ENCODE measurements around the gene TFPT. TPM values are rescaled to one million over a fixed set of nuclear protein-coding genes. Genes with fewer than 3 reads are reported as not detected.
A peak's percentile ranks its signal among the peaks of the same experiment; 100 is the strongest.
"Not testable (repeated sequence)": the region's sequence is repeated elsewhere in the genome, so short reads cannot be mapped to it uniquely, and the experiment has no call there.

TFPT gene
- total RNA-seq, 4 donors from 2014 or later: 10.8 to 26.6 (median 19.8) TPM

DNA sequence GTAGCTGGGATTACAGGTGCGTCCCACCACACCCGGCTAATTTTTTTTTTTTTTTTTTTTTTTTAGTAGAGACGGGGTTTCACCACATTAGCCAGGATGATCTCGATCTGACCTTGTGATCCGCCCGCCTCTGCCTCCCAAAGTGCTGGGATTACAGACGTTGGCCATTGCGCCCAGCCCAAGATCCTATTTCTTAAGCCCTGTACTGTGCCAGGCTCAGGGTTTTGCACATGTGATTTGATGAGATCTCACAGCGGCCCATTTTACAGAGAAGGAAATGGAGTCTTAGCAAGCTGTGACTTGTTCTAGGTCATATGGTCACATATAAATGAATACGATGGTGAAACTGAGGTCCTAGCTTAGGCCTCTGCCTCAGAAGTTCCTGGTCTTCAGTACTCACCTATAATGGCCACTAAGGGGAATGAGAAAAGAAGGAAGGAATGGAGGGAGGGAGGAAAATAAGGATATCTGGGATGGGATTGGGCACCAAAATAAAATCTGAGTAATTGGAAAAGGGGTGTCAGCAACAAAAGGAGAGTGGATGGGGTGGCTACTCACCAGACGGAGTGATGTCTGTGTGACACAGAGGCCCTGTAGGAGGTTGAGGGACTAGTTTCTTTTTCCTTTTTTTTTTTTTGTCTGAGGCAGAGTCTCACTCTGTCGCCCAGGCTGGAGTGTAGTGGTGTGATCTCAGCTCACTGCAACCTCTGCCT, 16.1 kb downstream of the TFPT start:
- WGBS: 79% methylated on average over 12 of the region's 12 CpGs
- peaks cover 0 to 21% (median 4%) of the 10 kb centered on the region in 4 donors for H3K27me3 ChIP-seq
- H3K36me3 ChIP-seq: peaks cover 0 to 2% (median 0%) of the 10 kb centered on the region in 4 donors
- intact Hi-C loops (cut with DNase I): no loop called here
- no peak for DNase-seq (ENCODE audit: extremely low spot score)
- TF ChIP-seq POLR2AphosphoS5 (IDR thresholded peaks at IDR 0.05) (no peak), CTCF (IDR thresholded peaks at IDR 0.05) (no peak), EP300 (IDR thresholded peaks at IDR 0.05) (no peak), POLR2A (IDR thresholded peaks at IDR 0.05; ENCODE audit: low read depth) (no peak)
- no peaks in the 10 kb centered on the region for H3K9me3 ChIP-seq
- no peak overlapping the region for H3K4me3 ChIP-seq
- no peak overlapping the region for H3K27ac ChIP-seq (replicated peaks in 1 of 4)
- H3K4me1 ChIP-seq: peaks cover 7 to 40% (median 33%) of the 10 kb centered on the region in 4 donors

GRCh38 chr19:54096617-54097106, 18.8 kb downstream of the TFPT start:
- H3K27me3 ChIP-seq: peaks cover 0 to 25% (median 4%) of the 10 kb centered on the region in 4 donors
- WGBS: 12% methylated on average over 11 of the region's 14 CpGs
- peaks cover 0 to 19% (median 14%) of the 10 kb centered on the region in 4 donors for H3K4me1 ChIP-seq
- peak overlapping the region; percentile 8 to 78 (median 42) for H3K27ac ChIP-seq (replicated peaks in 1 of 4)
- H3K4me3 ChIP-seq: peak overlapping the region; percentile 21 to 54 (median 38)
- no peak for TF ChIP-seq EP300 (IDR thresholded peaks at IDR 0.05)
- no peak for TF ChIP-seq CTCF (IDR thresholded peaks at IDR 0.05)
- no peak for TF ChIP-seq POLR2AphosphoS5 (IDR thresholded peaks at IDR 0.05)
- TF ChIP-seq POLR2A (IDR thresholded peaks at IDR 0.05; ENCODE audit: low read depth): no peak
- H3K9me3 ChIP-seq: no peaks in the 10 kb centered on the region
- DNase-seq (ENCODE audit: extremely low spot score): no peak
- intact Hi-C loops (cut with DNase I): no loop called here
- no peaks in the 10 kb centered on the region for H3K36me3 ChIP-seq

- intact Hi-C loops (cut with DNase I); H3K36me3 ChIP-seq; DNase-seq (ENCODE audit: extremely low spot score); H3K9me3 ChIP-seq: not testable (repeated sequence)
- WGBS: 0% methylated on average over 18 of the region's 46 CpGs
- Histone ChIP-seq H3K27ac (replicated peaks in 1 of 4) (peak overlapping the region in 3 of 4 donors; percentile 13 to 78 (median 23)), H3K4me1 (peaks cover 0 to 19% (median 14%) of the 10 kb centered on the region in 4 donors), H3K4me3 (peak overlapping the region; percentile 45 to 58 (median 50)), H3K27me3 (peaks cover 0 to 28% (median 4%) of the 10 kb centered on the region in 4 donors)
- TF ChIP-seq CTCF (IDR thresholded peaks at IDR 0.05): peak in 1 of 3 experiments; percentile 23
Observed at GRCh38 chr19:54095859-54096616, 19.4 kb downstream of the TFPT start.

DNA sequence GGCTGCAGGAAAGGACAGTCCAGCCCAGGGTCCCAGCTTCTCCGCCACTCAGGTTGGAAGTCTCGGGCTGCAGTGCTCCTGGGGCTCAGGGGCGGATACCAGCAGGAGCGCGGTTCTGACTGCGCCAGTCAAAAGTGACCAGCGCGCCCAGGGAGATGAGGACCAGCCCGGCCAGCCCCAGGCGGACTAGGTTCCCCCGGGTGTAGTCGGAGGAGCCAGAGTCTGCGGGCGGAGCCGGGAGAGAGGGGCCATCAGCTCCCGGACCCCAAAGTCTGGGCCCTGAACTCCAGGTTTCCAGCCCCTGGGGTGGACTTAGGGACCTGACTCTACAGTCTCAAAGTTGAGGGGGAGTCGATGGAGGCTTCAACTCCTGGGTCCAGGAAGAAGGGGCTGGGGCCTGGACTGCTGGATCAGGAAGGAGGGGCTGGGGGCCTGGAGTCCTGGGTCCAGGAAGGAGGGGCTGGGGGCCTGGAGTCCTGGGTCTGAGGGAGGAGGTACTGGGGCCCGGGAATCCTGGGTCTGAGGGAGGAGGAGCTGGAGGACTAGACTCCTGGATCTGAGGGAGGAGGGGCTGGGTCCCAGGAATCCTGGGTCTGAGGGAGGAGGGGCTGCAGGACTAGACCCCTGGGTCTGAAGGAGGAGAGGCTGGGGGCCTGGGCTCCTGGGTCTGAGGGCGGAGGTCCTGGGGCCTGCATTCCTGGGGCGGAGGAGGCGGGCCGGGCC, 20.2 kb downstream of the TFPT start:
- intact Hi-C loops (cut with DNase I): no loop called here
- 58% methylated on average over 12 of the region's 22 CpGs for WGBS

More for the DNA sequence above, 20.2 kb downstream of the TFPT start:
- no peak for DNase-seq (ENCODE audit: extremely low spot score)
- H3K9me3 ChIP-seq: no peaks in the 10 kb centered on the region
- H3K36me3 ChIP-seq: no peaks in the 10 kb centered on the region
- H3K4me1 ChIP-seq: peaks cover 0 to 19% (median 14%) of the 10 kb centered on the region in 4 donors
- peak overlapping the region; percentile 45 to 58 (median 50) for H3K4me3 ChIP-seq
- peaks cover 0 to 36% (median 4%) of the 10 kb centered on the region in 4 donors for H3K27me3 ChIP-seq
- TF ChIP-seq CTCF (IDR thresholded peaks at IDR 0.05) (no peak), POLR2A (IDR thresholded peaks at IDR 0.05; ENCODE audit: low read depth) (no peak), EP300 (IDR thresholded peaks at IDR 0.05) (no peak), POLR2AphosphoS5 (IDR thresholded peaks at IDR 0.05) (no peak)
- peak overlapping the region in 1 of 4 donors; percentile 78 for H3K27ac ChIP-seq (replicated peaks in 1 of 4)

Measured in esophagus muscularis mucosa (tissue), 4 donors.